ENCODE data around the gene PTPN5.

- TF ChIP-seq ZNF274 (IDR thresholded peaks at IDR 0.05; ENCODE audit: low read depth, low read length) (no peak), SUZ12 (IDR thresholded peaks at IDR 0.05; ENCODE audit: extremely low read depth, insufficient read depth, insufficient read length) (no peak), YY1 (IDR thresholded peaks at IDR 0.05; ENCODE audit: insufficient read depth, insufficient read length) (no peak)
Observed at GRCh38 chr11:18772211-18772610, 19.4 kb downstream of the PTPN5 start.

Data from NT2/D1 (cell line).